HUES64 (cell line): ENCODE results near the gene NPIPA7. TPM values are rescaled to one million over a fixed set of nuclear protein-coding genes. Genes with fewer than 3 reads are reported as not detected.
"Not testable (repeated sequence)": the region's sequence is repeated elsewhere in the genome, so short reads cannot be mapped to it uniquely, and the experiment has no call there.

Experiments
- H3K27ac ChIP-seq: 2 replicates; pipeline ENCODE4 v1.7.0; 2013; ENCODE audit warnings: low read depth, low read length, inconsistent platforms
- H3K27me3 ChIP-seq: 2 replicates; pipeline ENCODE4 v1.6.1; 2013; ENCODE audit warnings: mild to moderate bottlenecking, low read length; ENCODE audit not compliant: insufficient read depth
- H3K36me3 ChIP-seq: 2 replicates; pipeline ENCODE4 v1.6.1; 2013; ENCODE audit warnings: mild to moderate bottlenecking, low read length; ENCODE audit not compliant: insufficient read depth
- H3K4me1 ChIP-seq: 2 replicates; pipeline ENCODE4 v1.6.1; 2013; ENCODE audit warnings: mild to moderate bottlenecking, low read length, moderate library complexity; ENCODE audit not compliant: insufficient read depth
- H3K4me3 ChIP-seq: 2 replicates; pipeline ENCODE4 v1.5.1; 2013; ENCODE audit warnings: mild to moderate bottlenecking, low read length, moderate library complexity
- H3K9ac ChIP-seq: 2 replicates; pipeline ENCODE4 v1.6.1; 2013; ENCODE audit warnings: mild to moderate bottlenecking, low read depth, low read length
- H3K9me3 ChIP-seq: 2 replicates; pipeline ENCODE4 v1.6.1; 2013; ENCODE audit warnings: low read depth, low read length; ENCODE audit not compliant: insufficient read depth
- WGBS: fragments of 150-250, 120-280 bp; methylation state at CpG from one replicate; pipeline ENCODE4 v1.1.7; 2013; ENCODE audit warnings: missing lambda C conversion rate; 5-methylcytosine and 5-hydroxymethylcytosine counted together
- polyA plus RNA-seq, 2 experiments: library from polyadenylated mRNA; stranded (reverse); fragments of 50-300 nt; gene quantifications; one replicate each; pipeline ENCODE4 v1.2.3, GENCODE V29; 2013

The NPIPA7 gene
- polyA plus RNA-seq (2013, experiment 1 of 2) = 8.0 TPM
- polyA plus RNA-seq (2013, experiment 2 of 2) = 4.2 TPM

GRCh38 chr16:16378840-16379239 lies at the start of gene NPIPA7:
TSS of gene NPIPA7 (plus strand) at chr16:16379140. CDS start at chr16:16379245, 105 bp downstream.
- H3K27ac ChIP-seq, H3K4me3 ChIP-seq, H3K9me3 ChIP-seq, H3K27me3 ChIP-seq, H3K4me1 ChIP-seq, H3K9ac ChIP-seq, H3K36me3 ChIP-seq: not testable (repeated sequence)
- WGBS = no CpG with 5 or more reads among the region's 3 CpGs

- H3K4me1 ChIP-seq, H3K9ac ChIP-seq, H3K36me3 ChIP-seq, H3K27ac ChIP-seq, H3K9me3 ChIP-seq, H3K4me3 ChIP-seq, H3K27me3 ChIP-seq: not testable (repeated sequence)
- 96% methylated on average over 9 of the region's 23 CpGs for WGBS
These were observed 47.5 kb upstream of the NPIPA7 start for GRCh38 chr16:16331466-16331865.

GRCh38 chr16:16357556-16357955 lies 21.4 kb upstream of the NPIPA7 start:
- H3K4me3 ChIP-seq, H3K4me1 ChIP-seq, H3K9ac ChIP-seq, H3K9me3 ChIP-seq, H3K27ac ChIP-seq, H3K27me3 ChIP-seq, H3K36me3 ChIP-seq: not testable (repeated sequence)
- 81% methylated on average over 14 of the region's 30 CpGs for WGBS

GRCh38 chr16:16358539-16359240 lies 20.2 kb upstream of the NPIPA7 start:
- not testable (repeated sequence) for H3K4me3 ChIP-seq, H3K27ac ChIP-seq, H3K4me1 ChIP-seq, H3K27me3 ChIP-seq, H3K36me3 ChIP-seq, H3K9ac ChIP-seq, H3K9me3 ChIP-seq
- 88% methylated on average over 16 of the region's 40 CpGs for WGBS

GRCh38 chr16:16363595-16363994 lies 15.3 kb upstream of the NPIPA7 start:
- H3K4me1 ChIP-seq, H3K9me3 ChIP-seq, H3K9ac ChIP-seq, H3K27me3 ChIP-seq, H3K27ac ChIP-seq, H3K36me3 ChIP-seq, H3K4me3 ChIP-seq: not testable (repeated sequence)
- WGBS = 86% methylated on average over 8 of the region's 31 CpGs

- not testable (repeated sequence) for H3K9ac ChIP-seq, H3K36me3 ChIP-seq, H3K27me3 ChIP-seq, H3K4me3 ChIP-seq, H3K27ac ChIP-seq, H3K9me3 ChIP-seq, H3K4me1 ChIP-seq
- no CpG with 5 or more reads among the region's 39 CpGs for whole genome bisulfite sequencing
These were observed 14.8 kb upstream of the NPIPA7 start for GRCh38 chr16:16364100-16364499.

- 75% methylated on average over 2 of the region's 28 CpGs for WGBS
- H3K4me1 ChIP-seq, H3K36me3 ChIP-seq, H3K9ac ChIP-seq, H3K4me3 ChIP-seq, H3K27me3 ChIP-seq, H3K9me3 ChIP-seq, H3K27ac ChIP-seq: not testable (repeated sequence)
These were observed 14.2 kb upstream of the NPIPA7 start for GRCh38 chr16:16364701-16365100.

GRCh38 chr16:16365319-16365718 lies 13.6 kb upstream of the NPIPA7 start:
- 90% methylated on average over 15 of the region's 21 CpGs for WGBS

GRCh38 chr16:16365851-16366250 lies 13.1 kb upstream of the NPIPA7 start:
- H3K36me3 ChIP-seq, H3K9ac ChIP-seq, H3K27me3 ChIP-seq, H3K4me3 ChIP-seq, H3K27ac ChIP-seq, H3K9me3 ChIP-seq, H3K4me1 ChIP-seq: not testable (repeated sequence)
- 90% methylated on average over 4 of the region's 22 CpGs for WGBS

More at GRCh38 chr16:16365319-16365718, 13.6 kb upstream of the NPIPA7 start:
- H3K36me3 ChIP-seq, H3K4me1 ChIP-seq, H3K27me3 ChIP-seq, H3K9me3 ChIP-seq, H3K4me3 ChIP-seq, H3K9ac ChIP-seq, H3K27ac ChIP-seq: not testable (repeated sequence)

GRCh38 chr16:16366552-16367284 lies 12.2 kb upstream of the NPIPA7 start:
- 98% methylated on average over 27 of the region's 54 CpGs for WGBS
- not testable (repeated sequence) for H3K9ac ChIP-seq, H3K27ac ChIP-seq, H3K4me1 ChIP-seq, H3K9me3 ChIP-seq, H3K27me3 ChIP-seq, H3K36me3 ChIP-seq, H3K4me3 ChIP-seq

GRCh38 chr16:16367285-16367628 lies 11.7 kb upstream of the NPIPA7 start:
- no CpG with 5 or more reads among the region's 23 CpGs for WGBS
- H3K4me3 ChIP-seq = not testable (repeated sequence)

More at GRCh38 chr16:16367285-16367628, 11.7 kb upstream of the NPIPA7 start:
- H3K27me3 ChIP-seq, H3K4me1 ChIP-seq, H3K9me3 ChIP-seq, H3K36me3 ChIP-seq, H3K9ac ChIP-seq, H3K27ac ChIP-seq: not testable (repeated sequence)
